ENCODE results near the gene PXMP2.

The PXMP2 gene

GRCh38 chr12:132702640-132703039 is 15.3 kb downstream of the PXMP2 start:
- no peak for DNase-seq (ENCODE audit: low read depth in 1 of 2, low spot score in 1 of 2)
- TF ChIP-seq SPI1 (IDR thresholded peaks at IDR 0.05; ENCODE audit: borderline replicate concordance, low read depth) = no peak
- no peaks in the 10 kb centered on the region for H3K27me3 ChIP-seq (ENCODE audit: insufficient read depth, poor library complexity, severe bottlenecking)
- H3K4me3 ChIP-seq (replicated peaks; ENCODE audit: insufficient read depth, low read length) = no peak overlapping the region
- H3K27ac ChIP-seq (replicated peaks) = no peak overlapping the region

GRCh38 chr12:132703641-132704040 is 16.3 kb downstream of the PXMP2 start:
- Histone ChIP-seq H3K27ac (replicated peaks) (no peak overlapping the region), H3K4me3 (replicated peaks; ENCODE audit: insufficient read depth, low read length) (no peak overlapping the region), H3K27me3 (ENCODE audit: insufficient read depth, poor library complexity, severe bottlenecking) (no peaks in the 10 kb centered on the region)
- DNase-seq (ENCODE audit: low read depth in 1 of 2, low spot score in 1 of 2) = no peak
- TF ChIP-seq, protein P1, sequence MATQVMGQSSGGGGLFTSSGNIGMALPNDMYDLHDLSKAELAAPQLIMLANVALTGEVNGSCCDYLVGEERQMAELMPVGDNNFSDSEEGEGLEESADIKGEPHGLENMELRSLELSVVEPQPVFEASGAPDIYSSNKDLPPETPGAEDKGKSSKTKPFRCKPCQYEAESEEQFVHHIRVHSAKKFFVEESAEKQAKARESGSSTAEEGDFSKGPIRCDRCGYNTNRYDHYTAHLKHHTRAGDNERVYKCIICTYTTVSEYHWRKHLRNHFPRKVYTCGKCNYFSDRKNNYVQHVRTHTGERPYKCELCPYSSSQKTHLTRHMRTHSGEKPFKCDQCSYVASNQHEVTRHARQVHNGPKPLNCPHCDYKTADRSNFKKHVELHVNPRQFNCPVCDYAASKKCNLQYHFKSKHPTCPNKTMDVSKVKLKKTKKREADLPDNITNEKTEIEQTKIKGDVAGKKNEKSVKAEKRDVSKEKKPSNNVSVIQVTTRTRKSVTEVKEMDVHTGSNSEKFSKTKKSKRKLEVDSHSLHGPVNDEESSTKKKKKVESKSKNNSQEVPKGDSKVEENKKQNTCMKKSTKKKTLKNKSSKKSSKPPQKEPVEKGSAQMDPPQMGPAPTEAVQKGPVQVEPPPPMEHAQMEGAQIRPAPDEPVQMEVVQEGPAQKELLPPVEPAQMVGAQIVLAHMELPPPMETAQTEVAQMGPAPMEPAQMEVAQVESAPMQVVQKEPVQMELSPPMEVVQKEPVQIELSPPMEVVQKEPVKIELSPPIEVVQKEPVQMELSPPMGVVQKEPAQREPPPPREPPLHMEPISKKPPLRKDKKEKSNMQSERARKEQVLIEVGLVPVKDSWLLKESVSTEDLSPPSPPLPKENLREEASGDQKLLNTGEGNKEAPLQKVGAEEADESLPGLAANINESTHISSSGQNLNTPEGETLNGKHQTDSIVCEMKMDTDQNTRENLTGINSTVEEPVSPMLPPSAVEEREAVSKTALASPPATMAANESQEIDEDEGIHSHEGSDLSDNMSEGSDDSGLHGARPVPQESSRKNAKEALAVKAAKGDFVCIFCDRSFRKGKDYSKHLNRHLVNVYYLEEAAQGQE (IDR thresholded peaks at IDR 0.05; ENCODE audit: insufficient replicate concordance, low read depth) = no peak
- TF ChIP-seq CTCF (IDR thresholded peaks at IDR 0.05; ENCODE audit: insufficient read depth, low read length) (no peak), SPI1 (IDR thresholded peaks at IDR 0.05; ENCODE audit: borderline replicate concordance, low read depth) (no peak), POLR2AphosphoS5 (IDR thresholded peaks at IDR 0.05; ENCODE audit: low read depth) (no peak), GABPA (IDR thresholded peaks at IDR 0.05; ENCODE audit: low read depth) (no peak)

- H3K27me3 ChIP-seq (ENCODE audit: insufficient read depth, poor library complexity, severe bottlenecking) = no peaks in the 10 kb centered on the region
- TF ChIP-seq GABPA (IDR thresholded peaks at IDR 0.05; ENCODE audit: low read depth) (no peak), CTCF (IDR thresholded peaks at IDR 0.05; ENCODE audit: insufficient read depth, low read length) (no peak), POLR2AphosphoS5 (IDR thresholded peaks at IDR 0.05; ENCODE audit: low read depth) (no peak)
- no peak overlapping the region for H3K27ac ChIP-seq (replicated peaks)
- H3K4me3 ChIP-seq (replicated peaks; ENCODE audit: insufficient read depth, low read length) = no peak overlapping the region
- no peak for DNase-seq (ENCODE audit: low read depth in 1 of 2, low spot score in 1 of 2)
These were observed 19.9 kb downstream of the PXMP2 start for GRCh38 chr12:132707241-132707640.

GRCh38 chr12:132708150-132708549 is 20.8 kb downstream of the PXMP2 start:
- no peak for TF ChIP-seq CTCF (IDR thresholded peaks at IDR 0.05; ENCODE audit: insufficient read depth, low read length)
- TF ChIP-seq POLR2AphosphoS5 (IDR thresholded peaks at IDR 0.05; ENCODE audit: low read depth) = no peak
- TF ChIP-seq SPI1 (IDR thresholded peaks at IDR 0.05; ENCODE audit: borderline replicate concordance, low read depth) = no peak
- TF ChIP-seq, protein P1 (IDR thresholded peaks at IDR 0.05; ENCODE audit: insufficient replicate concordance, low read depth) = no peak
- TF ChIP-seq GABPA (IDR thresholded peaks at IDR 0.05; ENCODE audit: low read depth) = no peak
- no peak for DNase-seq (ENCODE audit: low read depth in 1 of 2, low spot score in 1 of 2)

More at GRCh38 chr12:132708150-132708549, 20.8 kb downstream of the PXMP2 start:
- H3K27ac ChIP-seq (replicated peaks) = no peak overlapping the region
- no peaks in the 10 kb centered on the region for H3K27me3 ChIP-seq (ENCODE audit: insufficient read depth, poor library complexity, severe bottlenecking)
- no peak overlapping the region for H3K4me3 ChIP-seq (replicated peaks; ENCODE audit: insufficient read depth, low read length)

Measured in HL-60 (cell line).